Measurements from ENCODE around the gene RYR2.

DNA sequence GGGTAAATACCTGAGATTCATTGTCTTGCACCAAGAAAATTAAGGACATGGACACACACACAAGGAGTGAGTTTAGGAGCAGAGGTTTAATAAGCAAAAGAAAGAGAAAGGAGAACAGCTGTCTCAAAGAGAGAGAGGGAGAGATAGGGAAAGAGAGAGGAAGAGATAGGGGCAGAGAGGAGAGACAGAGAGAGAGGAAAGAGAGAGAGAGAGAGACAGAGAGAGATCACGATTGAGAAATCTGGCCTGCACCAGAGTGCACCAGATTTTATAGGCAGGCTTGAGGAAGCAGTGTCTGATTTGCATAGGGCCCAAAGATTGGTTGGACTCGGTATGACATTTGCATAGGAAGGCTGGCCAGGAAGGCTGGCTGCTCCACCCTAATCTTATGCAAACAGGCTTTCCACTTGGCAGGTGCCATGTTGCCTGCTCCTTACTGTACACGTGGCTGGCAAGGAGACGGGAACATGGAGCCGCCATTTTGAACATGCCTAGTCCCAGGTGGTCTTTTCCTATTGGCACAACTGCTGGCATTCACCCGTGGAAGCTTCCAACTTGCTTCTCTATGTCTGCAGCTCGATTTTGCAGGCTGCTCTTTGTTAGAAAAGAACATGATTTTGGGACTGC, 428.8 kb downstream of the RYR2 start:
- TF ChIP-seq, protein P1, sequence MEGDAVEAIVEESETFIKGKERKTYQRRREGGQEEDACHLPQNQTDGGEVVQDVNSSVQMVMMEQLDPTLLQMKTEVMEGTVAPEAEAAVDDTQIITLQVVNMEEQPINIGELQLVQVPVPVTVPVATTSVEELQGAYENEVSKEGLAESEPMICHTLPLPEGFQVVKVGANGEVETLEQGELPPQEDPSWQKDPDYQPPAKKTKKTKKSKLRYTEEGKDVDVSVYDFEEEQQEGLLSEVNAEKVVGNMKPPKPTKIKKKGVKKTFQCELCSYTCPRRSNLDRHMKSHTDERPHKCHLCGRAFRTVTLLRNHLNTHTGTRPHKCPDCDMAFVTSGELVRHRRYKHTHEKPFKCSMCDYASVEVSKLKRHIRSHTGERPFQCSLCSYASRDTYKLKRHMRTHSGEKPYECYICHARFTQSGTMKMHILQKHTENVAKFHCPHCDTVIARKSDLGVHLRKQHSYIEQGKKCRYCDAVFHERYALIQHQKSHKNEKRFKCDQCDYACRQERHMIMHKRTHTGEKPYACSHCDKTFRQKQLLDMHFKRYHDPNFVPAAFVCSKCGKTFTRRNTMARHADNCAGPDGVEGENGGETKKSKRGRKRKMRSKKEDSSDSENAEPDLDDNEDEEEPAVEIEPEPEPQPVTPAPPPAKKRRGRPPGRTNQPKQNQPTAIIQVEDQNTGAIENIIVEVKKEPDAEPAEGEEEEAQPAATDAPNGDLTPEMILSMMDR (IDR thresholded peaks at IDR 0.05), result no peak
- TF ChIP-seq EZH2 (IDR thresholded peaks at IDR 0.05), result no peak
